Calu3 (cell line): ENCODE results near the gene TNFRSF18. TPM values are rescaled to one million over a fixed set of nuclear protein-coding genes. Genes with fewer than 3 reads are reported as not detected.
"Not testable (repeated sequence)": the region's sequence is repeated elsewhere in the genome, so short reads cannot be mapped to it uniquely, and the experiment has no call there.

Source experiments
- BruUV-seq: library from RNA; stranded (reverse); fragments of 400-500 nt; replicated peaks from 2 replicates; lab custom pipeline; 2021; lab: Mats Ljungman, UMichigan
- CTCF ChIA-PET: fragments of 300-600 bp; sonication (Branson Sonifier 250); formaldehyde crosslinking; loops from one replicate; lab custom pipeline; 2022; ENCODE audit warnings: antibody characterized with exemption; lab: Charles Lee
- DNase-seq: peaks from one replicate; pipeline ENCODE4 v3.0.0; 2022
- H3K27ac Mint-ChIP-seq: one replicate; pipeline ENCODE4 v1.8.0; 2022; ENCODE audit warnings: mixed read lengths; ENCODE audit not compliant: unreplicated experiment
- H3K27me3 Mint-ChIP-seq: one replicate; pipeline ENCODE4 v1.8.0; 2022; ENCODE audit warnings: mixed read lengths; ENCODE audit not compliant: unreplicated experiment
- H3K36me3 Mint-ChIP-seq: one replicate; pipeline ENCODE4 v1.8.0; 2022; ENCODE audit warnings: mild to moderate bottlenecking, moderate library complexity, mixed read lengths; ENCODE audit not compliant: insufficient read depth, unreplicated experiment
- H3K4me1 Mint-ChIP-seq: one replicate; pipeline ENCODE4 v1.8.0; 2022; ENCODE audit warnings: mild to moderate bottlenecking, low read depth, mixed read lengths; ENCODE audit not compliant: unreplicated experiment
- H3K4me3 Mint-ChIP-seq: one replicate; pipeline ENCODE4 v1.8.0; 2022; ENCODE audit warnings: mild to moderate bottlenecking, low read depth, moderate library complexity, mixed read lengths; ENCODE audit not compliant: unreplicated experiment
- H3K9me3 Mint-ChIP-seq: one replicate; pipeline ENCODE4 v1.8.0; 2022; ENCODE audit warnings: low read depth, mixed read lengths; ENCODE audit not compliant: unreplicated experiment
- CTCF ChIP-seq: fragments of 200-600 bp; IDR thresholded peaks from one replicate; pipeline ENCODE4 v1.8.0; 2022; ENCODE audit warnings: antibody characterized with exemption; ENCODE audit not compliant: unreplicated experiment
- intact Hi-C: fragments of 100-400 bp; cut with micrococcal nuclease; formaldehyde crosslinking; loops from one replicate; pipeline ENCODE4 v1.10.0; 2022; ENCODE audit not compliant: unreplicated experiment
- total RNA-seq: library from RNA; stranded (reverse); gene quantifications from 2 replicates; pipeline ENCODE4 v1.2.3, GENCODE V29; 2022

The TNFRSF18 gene
- total RNA-seq, 1 experiment from 2014 or later = not detected

DNA sequence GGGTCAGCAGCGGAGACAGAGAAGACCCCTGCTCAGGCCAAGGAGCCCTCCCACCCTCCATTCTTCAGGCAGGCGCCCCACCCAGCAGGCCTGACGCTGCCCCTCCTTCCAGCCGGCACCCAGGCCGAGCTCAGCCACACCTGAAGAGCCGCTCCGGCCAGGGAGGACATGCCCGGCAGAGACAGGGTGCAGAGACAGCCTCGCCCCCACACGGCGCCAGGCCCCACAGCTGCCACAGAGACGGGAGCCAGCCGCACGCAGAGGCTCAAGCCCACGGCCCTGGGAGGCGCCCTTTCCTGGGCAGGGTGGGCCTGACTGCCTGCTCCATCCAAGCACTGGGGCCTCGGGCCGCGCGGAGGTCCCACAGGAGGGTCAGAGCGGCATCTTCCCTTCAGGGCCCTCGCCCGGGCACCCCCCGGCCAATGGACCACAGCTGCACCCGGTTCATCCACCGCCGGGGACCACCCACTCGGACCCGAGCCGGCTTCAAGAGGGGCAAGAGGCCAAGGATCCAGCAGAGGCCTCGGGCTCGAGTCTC, 27.5 kb downstream of the TNFRSF18 start:
- CTCF ChIA-PET = no interaction called here
- TF ChIP-seq CTCF = no peak
- Mint-ChIP-seq H3K27ac (no peak overlapping the region), H3K4me1 (peaks cover 8% of the 10 kb centered on the region), H3K4me3 (no peak overlapping the region), H3K9me3 (no peaks in the 10 kb centered on the region), H3K27me3 (no peaks in the 10 kb centered on the region), H3K36me3 (peaks cover 33% of the 10 kb centered on the region)
- BruUV-seq = no TSS peak
- DNase-seq = no peak
- intact Hi-C loops = no loop called here

GRCh38 chr1:1177452-1178206, 28.8 kb downstream of the TNFRSF18 start:
- Mint-ChIP-seq H3K4me1 (peaks cover 8% of the 10 kb centered on the region), H3K9me3 (no peaks in the 10 kb centered on the region), H3K27me3 (no peaks in the 10 kb centered on the region), H3K4me3 (no peak overlapping the region), H3K36me3 (peaks cover 29% of the 10 kb centered on the region), H3K27ac (no peak overlapping the region)
- intact Hi-C loops = no loop called here
- no TSS peak for BruUV-seq
- DNase-seq = no peak
- CTCF ChIA-PET = no interaction called here
- TF ChIP-seq CTCF = no peak

- H3K27ac Mint-ChIP-seq = no peak overlapping the region
- no TSS peak for BruUV-seq
Observed at GRCh38 chr1:1176931-1177330, 29.5 kb downstream of the TNFRSF18 start.

DNA sequence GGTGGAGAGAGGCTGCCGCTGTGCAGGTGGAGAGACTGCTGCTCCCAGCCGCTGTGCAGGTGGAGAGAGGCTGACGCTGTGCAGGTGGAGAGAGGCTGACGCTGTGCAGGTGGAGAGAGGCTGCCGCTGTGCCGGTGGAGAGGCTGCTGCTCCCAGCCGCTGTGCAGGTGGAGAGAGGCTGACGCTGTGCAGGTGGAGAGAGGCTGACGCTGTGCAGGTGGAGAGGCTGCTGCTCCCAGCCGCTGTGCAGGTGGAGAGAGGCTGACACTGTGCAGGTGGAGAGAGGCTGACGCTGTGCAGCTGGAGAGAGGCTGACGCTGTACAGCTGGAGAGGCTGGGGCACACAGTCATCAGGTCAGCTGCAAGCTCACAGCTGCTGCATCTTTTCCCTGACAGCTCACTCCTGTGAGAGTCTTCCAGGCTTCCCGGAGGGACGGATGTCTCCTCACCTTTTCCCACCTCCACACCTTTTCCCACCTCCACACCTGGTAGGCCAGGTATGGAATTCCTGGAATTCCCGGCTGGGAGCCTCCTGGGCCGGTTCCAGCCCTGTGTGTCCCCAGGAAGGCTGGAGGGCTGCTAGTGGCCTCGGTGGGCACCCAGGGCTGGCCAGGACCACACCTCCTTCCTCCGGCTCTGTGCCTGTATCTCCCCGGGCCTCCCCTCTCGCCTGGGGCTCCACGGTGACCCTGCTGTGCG, 30.2 kb downstream of the TNFRSF18 start:
- H3K27me3 Mint-ChIP-seq, H3K4me1 Mint-ChIP-seq, BruUV-seq, H3K4me3 Mint-ChIP-seq, H3K27ac Mint-ChIP-seq, intact Hi-C loops, DNase-seq, H3K9me3 Mint-ChIP-seq, CTCF ChIA-PET: not testable (repeated sequence)
- peaks cover 34% of the 10 kb centered on the region for H3K36me3 Mint-ChIP-seq

More at GRCh38 chr1:1176931-1177330, 29.5 kb downstream of the TNFRSF18 start:
- peaks cover 8% of the 10 kb centered on the region for H3K4me1 Mint-ChIP-seq
- no peak overlapping the region for H3K4me3 Mint-ChIP-seq
- no peaks in the 10 kb centered on the region for H3K27me3 Mint-ChIP-seq
- H3K36me3 Mint-ChIP-seq = peaks cover 35% of the 10 kb centered on the region
- TF ChIP-seq CTCF = no peak
- intact Hi-C loops = no loop called here
- no peaks in the 10 kb centered on the region for H3K9me3 Mint-ChIP-seq
- CTCF ChIA-PET = no interaction called here
- DNase-seq = no peak
